Measurements from ENCODE around the gene HES1.
"Not testable (repeated sequence)": the region's sequence is repeated elsewhere in the genome, so short reads cannot be mapped to it uniquely, and the experiment has no call there.

Gene HES1, protein sequence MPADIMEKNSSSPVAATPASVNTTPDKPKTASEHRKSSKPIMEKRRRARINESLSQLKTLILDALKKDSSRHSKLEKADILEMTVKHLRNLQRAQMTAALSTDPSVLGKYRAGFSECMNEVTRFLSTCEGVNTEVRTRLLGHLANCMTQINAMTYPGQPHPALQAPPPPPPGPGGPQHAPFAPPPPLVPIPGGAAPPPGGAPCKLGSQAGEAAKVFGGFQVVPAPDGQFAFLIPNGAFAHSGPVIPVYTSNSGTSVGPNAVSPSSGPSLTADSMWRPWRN

GRCh38 chr3:194135806-194136518, at the start of gene HES1:
TSS of gene HES1 (plus strand) at chr3:194136148. CDS start at chr3:194136381, 233 bp downstream.
- peak; percentile 92 for DNase-seq (ENCODE audit: low spot score)

DNA sequence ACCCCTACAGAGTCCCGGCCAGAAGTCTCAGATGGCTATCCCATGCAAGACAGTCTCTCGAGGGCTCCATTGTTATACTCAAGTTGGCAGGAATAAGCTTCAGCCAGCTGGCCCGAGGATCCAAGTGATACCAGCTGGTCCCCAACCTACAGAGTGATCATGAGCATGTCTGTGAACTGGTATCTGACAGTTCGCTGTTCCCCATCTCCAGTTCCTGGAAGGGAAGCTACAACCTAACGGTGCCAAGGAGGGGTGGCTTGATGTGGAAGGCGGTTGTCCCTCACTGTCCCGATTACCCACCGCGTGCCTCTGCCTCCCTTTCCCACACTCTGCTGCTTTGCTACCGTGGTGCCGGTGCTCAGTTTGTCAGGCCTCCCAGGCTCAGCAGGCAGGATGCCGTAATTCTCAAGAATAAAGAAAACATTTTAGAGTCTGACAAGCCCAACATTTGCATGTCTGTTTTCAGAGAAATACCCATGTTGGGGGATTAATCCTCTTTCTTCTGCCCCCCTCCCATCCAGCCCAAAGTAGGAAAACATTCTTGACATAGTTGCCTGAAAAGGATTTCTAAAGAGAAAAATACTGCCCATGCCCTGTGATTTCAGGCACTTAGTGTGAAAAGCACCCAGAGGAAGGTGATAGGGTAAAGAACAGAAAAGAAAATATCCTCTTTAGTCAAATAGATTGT, 49.4 kb upstream of the HES1 start:
- DNase-seq (ENCODE audit: low spot score) = no peak

- DNase-seq (ENCODE audit: low spot score) = no peak
These were observed 48.7 kb upstream of the HES1 start for GRCh38 chr3:194087280-194087679.

GRCh38 chr3:194087995-194088855, 47.7 kb upstream of the HES1 start:
- DNase-seq (ENCODE audit: low spot score) = no peak

- peak; percentile 69 for DNase-seq (ENCODE audit: low spot score)
These were observed 46.4 kb upstream of the HES1 start for GRCh38 chr3:194089357-194090177.

DNA sequence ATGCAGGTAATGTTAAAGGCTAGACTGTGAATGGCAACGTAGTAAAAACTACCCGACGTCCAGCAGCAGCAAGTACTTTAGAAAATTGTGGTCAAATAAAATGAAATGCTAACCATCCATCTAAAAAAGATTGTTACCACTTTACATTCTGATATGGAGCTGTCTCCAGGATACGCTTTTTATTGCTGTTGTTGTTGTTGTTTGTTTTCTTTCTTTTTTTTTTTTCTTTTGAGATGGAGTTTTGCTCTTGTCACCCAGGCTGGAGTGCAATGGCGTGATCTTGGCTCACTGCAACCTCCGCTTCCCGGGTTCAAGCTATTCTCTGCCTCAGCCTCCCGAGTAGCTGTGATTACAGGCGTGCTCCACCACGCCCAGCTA, 45.8 kb upstream of the HES1 start:
- DNase-seq (ENCODE audit: low spot score) = not testable (repeated sequence)

DNA sequence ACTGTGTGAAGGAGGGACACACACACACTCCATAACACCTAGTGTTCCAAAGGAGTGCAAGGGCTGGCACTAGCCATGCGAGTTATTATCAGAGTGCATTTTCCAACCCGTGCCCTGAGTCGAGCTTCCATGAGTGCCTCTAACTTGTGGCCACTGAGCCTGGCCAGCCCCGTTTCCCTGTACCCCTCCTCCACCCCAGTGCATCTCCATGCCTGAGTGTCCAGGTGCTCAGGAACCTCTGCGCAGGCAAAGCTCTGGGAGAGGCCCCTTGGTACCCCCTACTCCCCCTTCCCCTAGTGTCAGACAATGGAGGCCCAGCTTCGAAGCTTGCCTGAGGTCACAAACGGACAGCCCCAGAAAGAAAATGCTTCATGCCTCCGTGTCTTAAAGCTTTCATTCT, 45.2 kb upstream of the HES1 start:
- DNase-seq (ENCODE audit: low spot score) = no peak

DNA sequence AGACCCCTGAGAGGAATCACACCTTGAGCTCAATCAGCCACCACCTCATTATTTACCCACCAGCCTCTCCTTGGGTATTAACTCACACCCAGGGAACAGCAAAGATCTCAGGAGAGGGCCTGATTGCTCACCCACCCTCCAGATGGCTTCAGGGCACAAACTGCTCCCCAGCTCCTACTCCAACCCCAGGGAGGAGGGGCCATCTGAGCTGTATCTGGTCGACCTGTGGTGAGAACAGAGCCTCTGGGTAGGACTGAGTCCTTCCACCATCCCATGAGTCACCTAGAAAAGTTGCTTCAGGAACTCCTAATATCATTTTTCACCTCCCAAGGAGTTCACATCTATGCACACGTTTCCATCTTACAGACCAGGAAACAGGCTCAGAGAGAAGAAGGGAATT, 44.8 kb upstream of the HES1 start:
- DNase-seq (ENCODE audit: low spot score) = no peak

DNA sequence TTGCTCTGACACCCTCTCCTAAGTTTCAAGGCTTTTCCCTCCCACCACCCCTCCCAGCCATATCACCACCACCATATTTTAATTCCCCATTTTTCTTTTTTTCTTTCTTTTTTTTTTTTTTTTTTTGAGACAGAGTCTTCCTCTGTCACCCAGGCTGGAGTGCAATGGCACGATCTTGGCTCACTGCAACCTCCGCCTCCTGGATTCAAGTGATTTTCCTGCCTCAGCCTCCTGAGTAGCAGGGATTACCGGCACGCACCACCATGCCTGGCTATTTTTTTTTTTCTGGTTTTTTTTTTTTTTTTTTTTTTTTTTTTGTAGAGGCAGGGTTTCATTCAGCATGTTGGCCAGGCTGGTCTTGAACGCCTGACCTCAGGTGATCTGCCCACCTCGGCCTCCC, 44.1 kb upstream of the HES1 start:
- DNase-seq (ENCODE audit: low spot score) = not testable (repeated sequence)

DNA sequence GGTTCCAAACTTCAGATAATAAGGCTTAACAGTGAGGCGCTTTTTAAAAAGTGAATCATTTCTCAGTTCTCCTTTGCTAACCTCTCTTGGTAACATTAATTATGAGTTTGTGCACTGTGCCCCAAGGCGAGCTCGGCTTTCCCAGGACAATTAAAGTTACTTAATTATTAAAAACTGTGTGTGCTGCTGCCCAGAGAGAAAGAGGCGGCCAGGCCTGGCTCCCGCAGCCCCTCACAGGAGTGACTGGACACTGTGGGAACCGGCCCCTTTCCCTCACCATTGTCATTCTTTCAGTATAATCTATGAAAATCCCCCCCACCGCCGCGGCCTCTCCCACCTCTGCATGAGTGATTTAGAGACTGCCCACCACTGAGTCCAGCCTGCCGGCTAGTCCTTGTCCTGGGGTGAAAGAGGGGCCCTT, 43.1 kb upstream of the HES1 start:
- DNase-seq (ENCODE audit: low spot score) = no peak

- DNase-seq (ENCODE audit: low spot score) = no peak
These were observed 42.1 kb upstream of the HES1 start for GRCh38 chr3:194093842-194094241.

GRCh38 chr3:194095464-194095863, 40.5 kb upstream of the HES1 start:
- DNase-seq (ENCODE audit: low spot score) = no peak

DNA sequence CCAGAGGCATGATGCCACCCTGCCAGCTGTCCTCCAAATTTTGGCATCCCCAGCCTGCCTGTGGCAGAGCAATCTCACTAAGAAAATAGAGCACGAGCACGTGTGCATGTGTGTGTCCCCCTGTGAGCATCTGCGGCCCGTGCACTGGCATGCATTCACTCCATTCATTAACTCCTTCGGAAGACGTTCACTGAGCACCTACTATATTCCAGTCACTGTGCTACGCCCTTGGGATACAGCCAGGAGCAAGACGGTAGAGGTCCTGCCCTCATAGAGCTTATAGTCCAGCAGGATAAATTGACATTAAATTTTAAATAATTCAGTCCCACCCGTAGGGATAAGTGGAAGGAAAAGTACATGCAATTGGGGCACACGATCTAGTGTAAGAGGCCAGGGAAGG, 40.0 kb upstream of the HES1 start:
- no peak for DNase-seq (ENCODE audit: low spot score)

- DNase-seq (ENCODE audit: low spot score) = no peak
These were observed 38.6 kb upstream of the HES1 start for GRCh38 chr3:194097141-194097882.

- no peak for DNase-seq (ENCODE audit: low spot score)
These were observed 37.7 kb upstream of the HES1 start for GRCh38 chr3:194098081-194098842.

GRCh38 chr3:194098843-194099183, 37.1 kb upstream of the HES1 start:
- no peak for DNase-seq (ENCODE audit: low spot score)

DNA sequence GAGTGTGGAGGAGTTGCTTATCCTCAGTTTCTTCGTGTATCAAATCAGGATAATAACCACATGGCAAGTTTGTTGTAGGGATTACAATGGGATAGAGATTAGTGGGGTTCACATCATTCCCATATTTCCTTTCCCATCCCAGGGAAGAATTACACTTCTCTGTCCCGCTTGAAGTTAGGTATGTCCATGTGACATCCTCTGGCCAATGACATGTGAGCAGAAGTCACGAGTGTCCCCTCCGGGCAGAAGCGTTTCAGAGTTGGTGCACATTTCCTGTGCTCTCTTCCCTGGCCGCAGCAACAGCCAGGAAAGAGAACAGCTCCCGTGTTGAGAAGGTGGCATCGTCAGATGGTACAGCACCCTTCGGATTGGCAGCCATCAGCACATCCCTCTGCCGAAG, 36.7 kb upstream of the HES1 start:
- DNase-seq (ENCODE audit: low spot score) = no peak

GRCh38 chr3:194100856-194101390, 35.0 kb upstream of the HES1 start:
- no peak for DNase-seq (ENCODE audit: low spot score)

GRCh38 chr3:194101592-194102432, 34.1 kb upstream of the HES1 start:
- DNase-seq (ENCODE audit: low spot score) = no peak

All from HuH-7.5 (cell line).